ENCODE results near the gene PSAT1. TPM values are rescaled to one million over a fixed set of nuclear protein-coding genes. Genes with fewer than 3 reads are reported as not detected.
A peak's percentile ranks its signal among the peaks of the same experiment; 100 is the strongest.

PSAT1 gene
- total RNA-seq, 1 donor from 2014 or later, result 357 TPM

GRCh38 chr9:78252616-78253015 is 44.3 kb upstream of the PSAT1 start:
- Histone ChIP-seq H3K27ac (no peak overlapping the region), H3K79me2 (ENCODE audit: low read depth) (no peaks in the 10 kb centered on the region), H3F3A (ENCODE audit: low read depth) (no peaks in the 10 kb centered on the region), H3K4me2 (no peak overlapping the region), H3K9me3 (ENCODE audit: low read depth) (no peaks in the 10 kb centered on the region), H2AFZ (replicated peaks) (no peak overlapping the region), H3K4me1 (no peaks in the 10 kb centered on the region), H3K27me3 (no peaks in the 10 kb centered on the region), H3K36me3 (peaks cover 51% of the 10 kb centered on the region), H3K9ac (no peak overlapping the region), H3K4me3 (no peak overlapping the region), H4K20me1 (ENCODE audit: low read depth) (no peaks in the 10 kb centered on the region)
- Mint-ChIP-seq H3K4me3 (no peak overlapping the region), H3K27me3 (ENCODE audit: insufficient read depth, low read depth) (no peaks in the 10 kb centered on the region), H3K36me3 (peaks cover 12% of the 10 kb centered on the region), H3K4me1 (no peaks in the 10 kb centered on the region), H3K27ac (no peak overlapping the region), H3K9me3 (no peaks in the 10 kb centered on the region)
- TF ChIP-seq CTCF (IDR thresholded peaks at IDR 0.05), result no peak
- TF ChIP-seq EZH2 (IDR thresholded peaks at IDR 0.05), result no peak
- no peak for TF ChIP-seq EZH2phosphoT487 (IDR thresholded peaks at IDR 0.05)
- DNase-seq (ENCODE audit: low spot score), result no peak

GRCh38 chr9:78253285-78253684 is 43.6 kb upstream of the PSAT1 start:
- H3K4me1 ChIP-seq, result no peaks in the 10 kb centered on the region
- no peaks in the 10 kb centered on the region for H3K4me1 Mint-ChIP-seq
- no peaks in the 10 kb centered on the region for H3K9me3 Mint-ChIP-seq
- no peaks in the 10 kb centered on the region for H3K27me3 ChIP-seq
- no peaks in the 10 kb centered on the region for H3K27me3 Mint-ChIP-seq (ENCODE audit: insufficient read depth, low read depth)
- H3K9ac ChIP-seq, result no peak overlapping the region
- peaks cover 51% of the 10 kb centered on the region for H3K36me3 ChIP-seq
- no peak overlapping the region for H3K27ac Mint-ChIP-seq
- peaks cover 10% of the 10 kb centered on the region for H3K36me3 Mint-ChIP-seq
- no peak for DNase-seq (ENCODE audit: low spot score)
- no peaks in the 10 kb centered on the region for H3K79me2 ChIP-seq (ENCODE audit: low read depth)
- H2AFZ ChIP-seq (replicated peaks), result no peak overlapping the region
- H3K4me3 Mint-ChIP-seq, result no peak overlapping the region
- no peaks in the 10 kb centered on the region for H3K9me3 ChIP-seq (ENCODE audit: low read depth)
- H3K4me3 ChIP-seq, result no peak overlapping the region
- H3F3A ChIP-seq (ENCODE audit: low read depth), result no peaks in the 10 kb centered on the region
- no peaks in the 10 kb centered on the region for H4K20me1 ChIP-seq (ENCODE audit: low read depth)
- no peak overlapping the region for H3K27ac ChIP-seq
- TF ChIP-seq CTCF (IDR thresholded peaks at IDR 0.05) (no peak), EZH2 (IDR thresholded peaks at IDR 0.05) (no peak)
- H3K4me2 ChIP-seq, result no peak overlapping the region

- H3K4me3 Mint-ChIP-seq, result no peak overlapping the region
- H3K27me3 Mint-ChIP-seq (ENCODE audit: insufficient read depth, low read depth), result no peaks in the 10 kb centered on the region
- Histone ChIP-seq H3F3A (ENCODE audit: low read depth) (peaks cover 5% of the 10 kb centered on the region), H3K9me3 (ENCODE audit: low read depth) (no peaks in the 10 kb centered on the region), H3K79me2 (ENCODE audit: low read depth) (no peaks in the 10 kb centered on the region), H3K4me1 (no peaks in the 10 kb centered on the region), H3K27ac (no peak overlapping the region), H3K36me3 (peaks cover 13% of the 10 kb centered on the region), H4K20me1 (ENCODE audit: low read depth) (no peaks in the 10 kb centered on the region), H2AFZ (replicated peaks) (no peak overlapping the region), H3K9ac (no peak overlapping the region), H3K4me3 (no peak overlapping the region), H3K27me3 (no peaks in the 10 kb centered on the region), H3K4me2 (no peak overlapping the region)
- no peaks in the 10 kb centered on the region for H3K4me1 Mint-ChIP-seq
- peaks cover 13% of the 10 kb centered on the region for H3K36me3 Mint-ChIP-seq
- TF ChIP-seq EZH2 (IDR thresholded peaks at IDR 0.05), result no peak
- TF ChIP-seq CTCF (IDR thresholded peaks at IDR 0.05), result peak; percentile 76
- H3K27ac Mint-ChIP-seq, result no peak overlapping the region
- DNase-seq (ENCODE audit: low spot score), result no peak
- H3K9me3 Mint-ChIP-seq, result no peaks in the 10 kb centered on the region
These were observed 35.4 kb upstream of the PSAT1 start for GRCh38 chr9:78261403-78262001.
